RWPE1 (cell line): Measurements from ENCODE around the gene GSG1L.

Experiments
- CTCF ChIA-PET: fragments of 350-600 bp; sonication (Branson Sonifier 250); formaldehyde crosslinking; extraction: SDS; loops from one replicate; lab custom pipeline; 2021; lab: Yijun Ruan, JAX
- POLR2A ChIA-PET: fragments of 400-600 bp; formaldehyde crosslinking; extraction: SDS; loops from one replicate; lab custom pipeline; 2020; ENCODE audit warnings: antibody characterized with exemption; ENCODE audit not compliant: low non-redundant PET; lab: Yijun Ruan, JAX
- DNase-seq: peaks from one replicate; pipeline ENCODE4 v3.0.0; 2012; ENCODE audit warnings: low spot score
- H3K27ac ChIP-seq: fragments of 450-650 bp; 2 replicates; pipeline ENCODE4 v1.5.1; 2017
- CTCF ChIP-seq: fragments of 450-650 bp; conservative IDR thresholded peaks from 2 replicates; pipeline ENCODE4 v1.5.1; 2017; ENCODE audit warnings: low read depth, mild to moderate bottlenecking

Gene GSG1L

DNA sequence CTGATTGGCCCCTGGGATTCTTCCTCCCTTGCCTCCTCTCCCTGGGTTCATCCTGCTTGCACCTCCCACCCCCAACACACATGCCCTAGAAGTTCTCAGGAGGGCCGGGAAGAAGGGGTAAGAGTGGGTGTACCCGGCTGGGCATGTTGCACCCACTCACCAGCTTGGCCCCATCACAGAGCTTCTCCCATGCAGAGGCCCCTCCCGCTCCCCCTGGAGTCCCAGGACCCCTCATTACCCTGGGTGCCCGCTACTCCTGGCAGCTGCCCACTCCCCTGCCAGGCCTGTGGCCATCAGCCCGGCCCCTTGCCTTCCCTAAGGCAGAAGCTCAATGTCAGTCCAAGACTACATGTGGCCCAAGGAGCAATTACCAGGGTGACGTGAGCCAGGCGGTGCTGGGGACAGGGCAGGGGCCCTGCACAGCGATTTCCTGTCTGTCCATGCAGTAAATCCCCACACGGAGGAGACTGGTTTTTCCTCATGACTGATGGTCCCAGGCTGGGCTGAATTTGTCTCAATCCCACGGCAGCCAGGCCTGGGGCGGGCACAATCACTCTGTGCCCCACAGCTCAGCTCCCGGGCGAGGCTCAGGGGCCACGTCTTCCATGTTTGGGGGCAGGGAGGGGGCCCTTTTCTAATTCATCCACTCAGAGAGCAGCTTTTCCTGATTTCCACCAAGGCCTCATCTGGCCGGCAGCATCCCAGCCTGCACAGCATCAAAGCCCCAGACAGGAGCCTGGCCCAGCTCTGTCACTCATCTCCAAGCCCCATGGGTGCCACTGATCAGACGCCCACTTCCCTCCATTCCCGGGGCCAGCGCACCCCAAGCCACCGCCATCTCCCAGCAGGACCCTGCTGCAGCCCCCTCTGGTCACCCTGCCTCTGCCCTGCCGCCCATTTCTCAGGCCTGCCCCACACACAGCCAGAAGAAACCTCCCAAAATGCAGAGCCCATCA lies 278.9 kb downstream of the GSG1L start:
- ChIA-PET POLR2A (no interaction called here), CTCF (interaction anchor here (2.0 kb wide), 1 partner anchor 286 kb away, joined by 4 read pairs; no protein-coding TSS in a partner anchor)
- H3K27ac ChIP-seq, result no peak overlapping the region
- DNase-seq, result no peak
- TF ChIP-seq CTCF, result no peak

DNA sequence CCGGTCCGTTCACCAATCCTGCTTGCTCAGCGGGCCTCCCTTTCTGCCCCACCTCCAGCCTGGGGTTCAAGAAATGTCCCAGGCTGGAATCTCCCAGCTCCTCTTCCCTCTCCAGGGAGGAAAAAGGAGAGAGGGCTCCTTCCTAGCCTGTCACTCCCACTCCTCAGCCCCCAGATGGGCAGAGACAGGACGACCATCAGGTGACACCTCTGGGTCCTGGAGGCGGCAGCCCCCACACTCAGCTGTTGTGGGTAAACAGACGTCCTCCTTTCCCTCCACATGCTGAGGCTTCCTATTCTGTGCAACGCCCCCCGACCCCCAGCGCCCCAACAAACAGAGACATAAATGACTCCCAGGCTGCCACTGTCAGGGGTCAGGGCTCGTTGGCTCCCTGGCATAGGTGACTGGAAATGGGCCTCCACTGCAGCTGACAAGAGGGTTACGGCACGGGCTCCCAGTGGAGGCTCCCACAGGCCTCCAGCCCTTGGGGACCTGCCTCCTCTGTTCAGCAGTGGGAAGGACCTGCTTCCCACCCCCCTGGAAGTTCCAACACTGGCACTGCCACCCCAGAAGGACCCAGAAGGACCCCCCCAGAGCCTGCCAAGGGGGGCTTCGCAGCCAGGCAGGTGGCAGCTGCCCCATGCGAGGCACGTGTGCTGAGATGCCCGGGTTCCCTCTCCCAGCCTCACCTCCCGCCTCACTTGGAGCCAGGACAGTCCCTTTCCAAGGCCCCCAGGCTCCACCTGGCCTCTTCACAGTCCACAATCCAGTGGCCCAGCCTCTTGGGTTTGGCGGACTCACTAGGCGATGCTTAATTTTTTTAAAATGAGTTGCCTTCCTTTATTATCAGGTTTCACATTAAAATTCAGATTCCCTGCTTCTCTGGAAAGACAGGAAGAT lies 281.3 kb downstream of the GSG1L start:
- no peak for DNase-seq
- H3K27ac ChIP-seq, result no peak overlapping the region
- no peak for TF ChIP-seq CTCF
- ChIA-PET CTCF (interaction anchor here (0.6 kb wide), 2 partner anchors 177 to 202 kb away, joined by 3 to 9 read pairs; no protein-coding TSS in a partner anchor), POLR2A (no interaction called here)

- CTCF ChIA-PET, result no interaction called here
- no peak for DNase-seq
- H3K27ac ChIP-seq, result no peak overlapping the region
- POLR2A ChIA-PET, result no interaction called here
- no peak for TF ChIP-seq CTCF
Observed at GRCh38 chr16:27781195-27781524, 282.4 kb downstream of the GSG1L start.

GRCh38 chr16:27780468-27781194 lies 282.9 kb downstream of the GSG1L start:
- ChIA-PET POLR2A (no interaction called here), CTCF (interaction anchor here (0.5 to 2.0 kb wide), 8 partner anchors 16 to 290 kb away, joined by 3 to 9 read pairs (median 4); no protein-coding TSS in a partner anchor)
- TF ChIP-seq CTCF, result no peak
- no peak overlapping the region for H3K27ac ChIP-seq
- no peak for DNase-seq

- DNase-seq, result peak; percentile 56
- CTCF ChIA-PET, result interaction anchor here (0.5 to 2.0 kb wide), 11 partner anchors 9 to 342 kb away, joined by 3 to 9 read pairs (median 4); no protein-coding TSS in a partner anchor
- TF ChIP-seq CTCF, result peak; percentile 30; the same call in 1 of the 2 replicates
- POLR2A ChIA-PET, result no interaction called here
- no peak overlapping the region for H3K27ac ChIP-seq
Observed at GRCh38 chr16:27779641-27780164, 283.8 kb downstream of the GSG1L start.
